GM12875 (cell line): ENCODE data around the gene PCNX1.

ENCODE experiments used
- H3K4me3 ChIP-seq: one replicate; pipeline ENCODE4 v1.5.1; 2011; ENCODE audit warnings: low read depth, low read length, control low read depth
- TF ChIP-seq, protein P1 (sequence below): IDR thresholded peaks from 2 replicates; pipeline ENCODE4 v1.5.1; 2011; ENCODE audit warnings: low read depth, mild to moderate bottlenecking, control low read depth, inconsistent platforms, low read length, moderate library complexity, borderline replicate concordance; ENCODE audit not compliant: insufficient read depth

PCNX1 gene

GRCh38 chr14:71021347-71022011 lies 114.2 kb downstream of the PCNX1 start:
- H3K4me3 ChIP-seq: no peak overlapping the region
- TF ChIP-seq, protein P1, sequence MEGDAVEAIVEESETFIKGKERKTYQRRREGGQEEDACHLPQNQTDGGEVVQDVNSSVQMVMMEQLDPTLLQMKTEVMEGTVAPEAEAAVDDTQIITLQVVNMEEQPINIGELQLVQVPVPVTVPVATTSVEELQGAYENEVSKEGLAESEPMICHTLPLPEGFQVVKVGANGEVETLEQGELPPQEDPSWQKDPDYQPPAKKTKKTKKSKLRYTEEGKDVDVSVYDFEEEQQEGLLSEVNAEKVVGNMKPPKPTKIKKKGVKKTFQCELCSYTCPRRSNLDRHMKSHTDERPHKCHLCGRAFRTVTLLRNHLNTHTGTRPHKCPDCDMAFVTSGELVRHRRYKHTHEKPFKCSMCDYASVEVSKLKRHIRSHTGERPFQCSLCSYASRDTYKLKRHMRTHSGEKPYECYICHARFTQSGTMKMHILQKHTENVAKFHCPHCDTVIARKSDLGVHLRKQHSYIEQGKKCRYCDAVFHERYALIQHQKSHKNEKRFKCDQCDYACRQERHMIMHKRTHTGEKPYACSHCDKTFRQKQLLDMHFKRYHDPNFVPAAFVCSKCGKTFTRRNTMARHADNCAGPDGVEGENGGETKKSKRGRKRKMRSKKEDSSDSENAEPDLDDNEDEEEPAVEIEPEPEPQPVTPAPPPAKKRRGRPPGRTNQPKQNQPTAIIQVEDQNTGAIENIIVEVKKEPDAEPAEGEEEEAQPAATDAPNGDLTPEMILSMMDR: no peak

- TF ChIP-seq, protein P1: no peak
- H3K4me3 ChIP-seq: no peak overlapping the region
These were observed 115.0 kb downstream of the PCNX1 start for GRCh38 chr14:71022012-71022869.

DNA sequence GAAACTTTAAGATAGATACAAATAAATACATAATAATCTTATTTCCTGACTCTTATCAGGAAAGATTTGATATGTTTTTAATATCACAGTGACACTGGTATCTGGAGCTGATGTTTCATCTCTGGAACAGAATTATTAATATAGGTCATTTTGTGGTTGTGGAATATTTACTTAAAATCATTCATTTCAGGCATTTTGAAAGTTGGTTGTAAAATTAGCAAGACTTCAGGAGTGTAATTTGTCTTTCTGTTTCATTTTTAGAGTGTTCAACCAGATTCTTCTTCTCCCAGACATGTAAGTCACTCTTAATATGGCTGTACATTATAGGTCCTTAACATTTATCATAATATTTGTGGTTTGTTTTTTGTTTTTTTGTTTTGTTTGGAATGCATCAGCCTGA lies 115.7 kb downstream of the PCNX1 start:
- H3K4me3 ChIP-seq: no peak overlapping the region
- TF ChIP-seq, protein P1: no peak

DNA sequence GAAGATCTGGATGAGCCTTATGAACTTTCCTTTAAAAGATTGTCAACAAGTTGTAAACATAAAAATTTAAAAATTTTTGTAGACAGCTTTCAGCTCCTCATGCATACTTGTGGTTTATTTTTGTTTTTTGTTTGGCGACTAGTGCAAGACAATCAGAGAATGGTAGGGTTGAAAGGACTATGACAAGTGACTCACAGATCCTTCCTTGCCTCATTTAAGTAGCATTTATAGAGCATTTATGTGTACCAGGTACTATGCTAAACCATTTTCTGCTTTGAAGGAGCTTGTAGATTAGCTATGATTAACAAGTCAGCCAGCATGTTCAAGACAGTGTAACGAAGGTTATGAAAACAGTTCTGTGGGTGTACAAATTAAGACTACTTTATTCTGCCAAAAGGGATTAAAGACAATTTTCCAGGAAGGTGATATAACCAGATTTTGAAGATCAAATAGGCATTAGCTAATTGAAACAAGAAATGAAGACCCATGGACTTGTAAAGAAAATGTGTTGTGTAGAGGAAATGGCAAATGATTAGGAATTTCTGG lies 122.0 kb downstream of the PCNX1 start:
- TF ChIP-seq, protein P1: no peak

DNA sequence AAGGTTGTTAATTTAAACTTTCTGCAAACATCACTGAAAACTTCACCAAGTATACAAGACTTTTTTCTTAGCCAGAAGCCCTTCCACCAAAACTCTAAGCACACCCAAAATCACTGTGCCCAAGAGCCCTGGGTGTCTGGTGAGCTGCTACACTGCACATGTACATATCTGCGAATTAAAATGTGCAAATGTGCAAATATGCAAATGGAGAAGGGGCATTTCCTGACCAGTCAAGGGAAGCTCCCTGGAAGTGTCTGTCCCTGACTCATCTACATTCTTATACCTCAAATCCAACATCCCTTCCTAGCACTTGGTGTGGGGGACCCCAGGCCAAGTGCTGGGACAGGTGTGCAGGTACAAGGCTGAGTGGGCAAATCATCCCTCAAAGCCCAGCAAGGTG lies 123.7 kb downstream of the PCNX1 start:
- TF ChIP-seq, protein P1: no peak
- H3K4me3 ChIP-seq: no peak overlapping the region

More for the DNA sequence above, 122.0 kb downstream of the PCNX1 start:
- no peak overlapping the region for H3K4me3 ChIP-seq

- TF ChIP-seq, protein P1: no peak
These were observed 129.2 kb downstream of the PCNX1 start for GRCh38 chr14:71036433-71036832.

More at GRCh38 chr14:71036433-71036832, 129.2 kb downstream of the PCNX1 start:
- H3K4me3 ChIP-seq: no peak overlapping the region
